Lower lobe of right lung (tissue), 2 donors: ENCODE results near the gene CTNND2. TPM values are rescaled to one million over a fixed set of nuclear protein-coding genes. Genes with fewer than 3 reads are reported as not detected.

Source experiments
- ATAC-seq, 2 donors: fragments of 200-7000 bp; cut with Tn5 transposase; one replicate each; pipeline ENCODE4 v1.9.1; 2020 to 2022; ENCODE audit warnings: mild to moderate bottlenecking in 2 of 2, moderate library complexity in 2 of 2
- DNase-seq: peaks from one replicate; pipeline ENCODE4 v3.0.0-alpha.2; 2020
- H3K27ac ChIP-seq: fragments of 200-600 bp; one replicate; pipeline ENCODE4 v1.8.0; 2022
- H3K27me3 ChIP-seq: fragments of 200-600 bp; one replicate; pipeline ENCODE4 v1.8.0; 2022; ENCODE audit warnings: low read depth
- H3K36me3 ChIP-seq: fragments of 200-600 bp; one replicate; pipeline ENCODE4 v1.8.0; 2022; ENCODE audit warnings: mild to moderate bottlenecking
- H3K4me1 ChIP-seq: fragments of 200-600 bp; one replicate; pipeline ENCODE4 v1.8.0; 2022
- H3K4me3 ChIP-seq: fragments of 200-600 bp; one replicate; pipeline ENCODE4 v1.8.0; 2022; ENCODE audit warnings: mild to moderate bottlenecking
- H3K9me3 ChIP-seq: fragments of 200-600 bp; one replicate; pipeline ENCODE4 v1.8.0; 2022
- CTCF ChIP-seq: fragments of 200-600 bp; IDR thresholded peaks from one replicate; pipeline ENCODE4 v1.8.0; 2022; ENCODE audit warnings: antibody characterized with exemption, mild to moderate bottlenecking
- intact Hi-C: fragments of 100-400 bp; cut with DNase I; formaldehyde crosslinking; loops from one replicate; pipeline ENCODE4 v1.11.0; 2022
- total RNA-seq: library from RNA; stranded (reverse); fragmentation: NEBNext Ultra II Directional; extraction: Animal tissue kit (Norgen Biotek cat#: 25700); gene quantifications from one replicate; pipeline ENCODE4 v1.2.1, GENCODE V29; 2021
- donor health status: DM: no; HTN: yes; CAD: no; lungs with severe emphysema.

The CTNND2 gene
- total RNA-seq, 1 donor from 2014 or later = 6.0 TPM

DNA sequence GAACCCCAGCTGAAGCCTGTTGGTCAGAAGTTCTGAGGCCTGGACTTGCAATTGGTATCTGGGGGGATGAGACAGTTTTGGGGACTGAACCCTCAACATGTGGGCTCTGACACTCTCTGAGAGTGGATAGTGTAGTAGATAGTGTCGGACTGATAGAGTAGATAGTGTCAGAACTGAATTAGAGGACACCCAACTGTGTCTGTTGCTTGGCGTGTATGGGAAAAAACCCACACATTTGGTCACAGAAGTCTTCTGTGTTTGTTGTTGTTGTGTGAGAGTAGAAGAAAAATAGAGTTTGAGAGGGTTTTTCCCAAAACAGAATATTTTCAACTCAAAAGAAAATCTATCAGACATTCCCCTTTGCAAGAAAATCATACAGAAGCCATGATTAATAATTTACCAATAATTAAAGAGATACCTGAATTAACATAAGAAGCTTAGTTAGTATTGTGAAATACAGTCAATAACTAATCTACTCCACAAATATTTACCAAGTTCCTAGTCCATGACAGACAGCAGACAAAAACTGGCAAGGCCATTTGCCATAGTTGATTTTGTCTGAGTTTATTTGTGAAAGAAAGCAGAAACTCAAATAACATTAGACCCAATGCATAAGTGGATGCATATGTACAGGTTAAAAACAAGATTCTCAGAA, 170.9 kb downstream of the CTNND2 start:
- intact Hi-C loops = no loop called here
- no peak overlapping the region for H3K27ac ChIP-seq
- H3K36me3 ChIP-seq = no peaks in the 10 kb centered on the region
- ATAC-seq = no peak
- H3K9me3 ChIP-seq = no peaks in the 10 kb centered on the region
- H3K27me3 ChIP-seq = no peaks in the 10 kb centered on the region
- no peak for TF ChIP-seq CTCF
- H3K4me3 ChIP-seq = no peak overlapping the region
- no peaks in the 10 kb centered on the region for H3K4me1 ChIP-seq
- DNase-seq = no peak

GRCh38 chr5:11724940-11725339, 179.3 kb downstream of the CTNND2 start:
- intact Hi-C loops = no loop called here
- no peak for DNase-seq

DNA sequence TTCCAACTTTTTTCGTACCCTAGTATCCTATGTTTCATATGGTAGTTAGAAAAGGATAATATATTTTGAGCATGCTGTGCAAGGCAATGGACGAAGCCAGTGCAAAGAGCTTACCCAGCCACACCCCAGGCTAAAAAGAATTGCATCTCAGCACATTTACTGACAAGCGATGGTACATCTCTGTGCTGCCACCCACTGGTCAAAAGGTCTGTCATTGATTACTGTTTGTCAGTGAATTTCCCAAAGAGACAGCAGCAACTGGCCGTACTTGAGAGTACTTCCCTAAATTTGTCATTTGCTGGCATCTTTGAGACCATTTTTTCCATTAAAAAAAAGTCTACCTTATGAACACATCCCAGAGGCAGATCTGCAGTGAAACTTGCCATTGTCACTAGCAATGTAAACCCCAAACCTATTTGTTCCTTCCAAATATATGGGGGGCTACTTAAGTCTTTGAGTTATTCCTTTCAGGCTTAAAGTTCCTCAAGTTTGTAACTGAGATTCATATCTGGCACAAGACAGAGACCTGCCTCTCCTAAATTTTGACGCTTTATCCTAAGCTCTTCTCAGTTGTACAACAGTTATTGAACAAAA, 184.3 kb downstream of the CTNND2 start:
- Histone ChIP-seq H3K4me3 (no peak overlapping the region), H3K4me1 (no peaks in the 10 kb centered on the region), H3K27me3 (no peaks in the 10 kb centered on the region), H3K27ac (no peak overlapping the region), H3K9me3 (no peaks in the 10 kb centered on the region), H3K36me3 (no peaks in the 10 kb centered on the region)
- peak; percentile 26 for TF ChIP-seq CTCF
- intact Hi-C loops = no loop called here
- ATAC-seq = peak in 1 of 2 donors; percentile 26
- no peak for DNase-seq

More at GRCh38 chr5:11724940-11725339, 179.3 kb downstream of the CTNND2 start:
- H3K4me3 ChIP-seq = no peak overlapping the region
- TF ChIP-seq CTCF = no peak
- no peak overlapping the region for H3K27ac ChIP-seq
- H3K9me3 ChIP-seq = no peaks in the 10 kb centered on the region
- ATAC-seq = no peak
- H3K4me1 ChIP-seq = no peaks in the 10 kb centered on the region
- H3K36me3 ChIP-seq = no peaks in the 10 kb centered on the region
- H3K27me3 ChIP-seq = no peaks in the 10 kb centered on the region

DNA sequence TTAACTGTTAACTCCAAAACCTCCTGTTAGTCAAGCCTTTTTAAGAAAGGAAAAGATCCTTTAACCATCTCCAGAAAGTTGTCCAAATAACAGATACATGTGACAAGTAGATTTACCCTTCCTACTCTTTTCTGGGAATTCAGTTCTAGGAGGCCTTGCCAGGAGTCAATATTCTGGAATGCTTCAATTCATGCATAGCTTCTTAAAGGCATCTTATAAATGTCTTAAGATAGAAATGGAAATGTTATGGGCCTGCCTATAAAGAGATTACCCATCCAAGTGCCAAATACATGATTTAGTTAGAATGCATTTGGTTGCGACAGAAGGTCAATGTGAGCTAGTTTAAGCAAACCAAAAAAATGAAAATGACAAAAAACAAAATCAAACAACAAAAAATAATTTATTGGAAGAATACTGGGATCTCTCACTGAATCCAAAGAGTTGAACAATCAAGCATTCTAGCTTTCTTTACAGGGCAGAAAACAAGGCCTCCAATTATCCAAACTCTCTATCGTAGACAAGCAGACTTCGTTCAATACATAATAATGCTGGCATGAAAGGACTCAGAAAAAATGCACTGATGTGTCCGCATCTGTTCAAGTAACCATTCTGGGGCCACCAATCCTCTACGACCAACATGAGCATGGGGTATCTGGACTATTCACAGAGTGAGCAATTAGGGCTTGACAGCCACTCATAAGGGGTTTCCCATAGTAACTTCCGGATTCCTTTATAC, 188.6 kb downstream of the CTNND2 start:
- Histone ChIP-seq H3K36me3 (no peaks in the 10 kb centered on the region), H3K27ac (no peak overlapping the region), H3K9me3 (no peaks in the 10 kb centered on the region), H3K4me3 (no peak overlapping the region), H3K27me3 (no peaks in the 10 kb centered on the region), H3K4me1 (no peaks in the 10 kb centered on the region)
- TF ChIP-seq CTCF = no peak
- intact Hi-C loops = no loop called here
- ATAC-seq (no peak), DNase-seq (no peak)

DNA sequence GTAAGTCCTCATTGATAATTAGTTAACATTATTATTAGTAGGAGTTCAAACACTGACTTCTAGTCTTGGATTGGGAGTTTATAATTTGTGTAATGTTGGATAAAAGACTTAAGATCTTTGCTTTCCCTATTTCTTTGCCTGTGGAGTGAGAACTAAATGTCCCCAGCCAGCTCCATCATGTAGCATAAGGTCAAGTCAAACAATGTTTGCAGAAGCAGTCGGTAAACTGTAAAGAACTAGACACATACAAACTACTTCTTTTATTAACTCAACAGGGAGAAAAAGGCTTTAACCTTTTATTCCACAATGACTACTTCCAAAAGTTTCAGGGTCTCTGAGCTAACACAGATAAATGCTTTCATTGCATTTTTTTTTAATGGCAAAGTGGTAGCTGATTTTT, 192.3 kb downstream of the CTNND2 start:
- H3K36me3 ChIP-seq = no peaks in the 10 kb centered on the region
- no peak for TF ChIP-seq CTCF
- DNase-seq (no peak), ATAC-seq (no peak)
- H3K4me3 ChIP-seq = no peak overlapping the region
- intact Hi-C loops = no loop called here
- no peaks in the 10 kb centered on the region for H3K9me3 ChIP-seq
- H3K27ac ChIP-seq = no peak overlapping the region
- no peaks in the 10 kb centered on the region for H3K27me3 ChIP-seq
- no peaks in the 10 kb centered on the region for H3K4me1 ChIP-seq
